GM13977 (cell line): ENCODE results near the gene LPIN3.

ENCODE experiments used
- DNase-seq: peaks from one replicate; pipeline ENCODE4 v3.0.0; 2012; ENCODE audit warnings: low spot score
- in situ Hi-C: fragments of 300-500 bp; cut with MboI; formaldehyde crosslinking; loops from one replicate; pipeline ENCODE4 v1.12.0; 2022; ENCODE audit warnings: low sequenced_read_pairs, low pct_unique_long_range_greater_than_20kb, mixed read lengths, inconsistent platforms; ENCODE audit not compliant: unreplicated experiment
- TF ChIP-seq, protein P1 (sequence below): IDR thresholded peaks from 2 replicates; pipeline ENCODE4 v1.5.1; 2012; ENCODE audit warnings: mild to moderate bottlenecking, control low read depth; ENCODE audit not compliant: insufficient read depth; ENCODE audit errors: extremely low read depth, missing control alignments

LPIN3 gene

DNA sequence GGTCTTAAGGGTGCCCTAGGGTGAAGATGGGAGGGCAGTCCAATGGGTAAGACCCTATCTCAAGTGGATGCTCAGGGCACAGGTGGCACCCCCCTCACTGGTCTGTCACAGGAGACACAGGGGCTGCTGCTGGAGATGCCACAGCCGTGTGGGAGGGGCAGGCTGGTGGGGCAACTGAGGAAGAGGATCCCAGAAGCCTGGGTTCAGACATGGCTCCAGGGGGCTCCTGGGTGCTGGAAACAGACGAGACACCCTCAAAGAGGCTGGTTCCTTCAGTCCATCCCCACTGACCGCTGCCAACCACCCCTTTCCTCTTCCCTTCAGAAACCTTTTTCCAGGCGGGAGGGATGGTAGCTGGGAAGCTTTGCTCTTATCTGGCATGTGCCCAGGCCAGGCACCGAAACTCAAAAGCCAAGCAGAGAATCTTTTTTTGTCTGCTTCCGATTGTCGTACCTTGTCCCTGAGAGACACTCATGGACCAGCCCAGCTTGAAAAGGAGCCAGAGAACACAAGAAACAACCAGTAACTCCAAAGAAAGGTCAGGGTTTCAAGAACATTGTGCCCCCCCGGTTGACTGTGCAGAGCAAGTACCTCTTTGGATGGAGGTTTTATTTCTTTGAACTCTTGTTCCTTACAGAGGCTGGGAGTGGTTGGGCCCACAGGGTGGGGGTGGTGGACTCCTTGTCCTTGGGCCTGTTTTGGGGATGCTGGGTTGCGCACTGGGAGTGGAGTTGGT is 54.5 kb downstream of the LPIN3 start:
- DNase-seq = no peak
- in situ Hi-C loops = no loop called here
- TF ChIP-seq, protein P1, sequence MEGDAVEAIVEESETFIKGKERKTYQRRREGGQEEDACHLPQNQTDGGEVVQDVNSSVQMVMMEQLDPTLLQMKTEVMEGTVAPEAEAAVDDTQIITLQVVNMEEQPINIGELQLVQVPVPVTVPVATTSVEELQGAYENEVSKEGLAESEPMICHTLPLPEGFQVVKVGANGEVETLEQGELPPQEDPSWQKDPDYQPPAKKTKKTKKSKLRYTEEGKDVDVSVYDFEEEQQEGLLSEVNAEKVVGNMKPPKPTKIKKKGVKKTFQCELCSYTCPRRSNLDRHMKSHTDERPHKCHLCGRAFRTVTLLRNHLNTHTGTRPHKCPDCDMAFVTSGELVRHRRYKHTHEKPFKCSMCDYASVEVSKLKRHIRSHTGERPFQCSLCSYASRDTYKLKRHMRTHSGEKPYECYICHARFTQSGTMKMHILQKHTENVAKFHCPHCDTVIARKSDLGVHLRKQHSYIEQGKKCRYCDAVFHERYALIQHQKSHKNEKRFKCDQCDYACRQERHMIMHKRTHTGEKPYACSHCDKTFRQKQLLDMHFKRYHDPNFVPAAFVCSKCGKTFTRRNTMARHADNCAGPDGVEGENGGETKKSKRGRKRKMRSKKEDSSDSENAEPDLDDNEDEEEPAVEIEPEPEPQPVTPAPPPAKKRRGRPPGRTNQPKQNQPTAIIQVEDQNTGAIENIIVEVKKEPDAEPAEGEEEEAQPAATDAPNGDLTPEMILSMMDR = no peak

DNA sequence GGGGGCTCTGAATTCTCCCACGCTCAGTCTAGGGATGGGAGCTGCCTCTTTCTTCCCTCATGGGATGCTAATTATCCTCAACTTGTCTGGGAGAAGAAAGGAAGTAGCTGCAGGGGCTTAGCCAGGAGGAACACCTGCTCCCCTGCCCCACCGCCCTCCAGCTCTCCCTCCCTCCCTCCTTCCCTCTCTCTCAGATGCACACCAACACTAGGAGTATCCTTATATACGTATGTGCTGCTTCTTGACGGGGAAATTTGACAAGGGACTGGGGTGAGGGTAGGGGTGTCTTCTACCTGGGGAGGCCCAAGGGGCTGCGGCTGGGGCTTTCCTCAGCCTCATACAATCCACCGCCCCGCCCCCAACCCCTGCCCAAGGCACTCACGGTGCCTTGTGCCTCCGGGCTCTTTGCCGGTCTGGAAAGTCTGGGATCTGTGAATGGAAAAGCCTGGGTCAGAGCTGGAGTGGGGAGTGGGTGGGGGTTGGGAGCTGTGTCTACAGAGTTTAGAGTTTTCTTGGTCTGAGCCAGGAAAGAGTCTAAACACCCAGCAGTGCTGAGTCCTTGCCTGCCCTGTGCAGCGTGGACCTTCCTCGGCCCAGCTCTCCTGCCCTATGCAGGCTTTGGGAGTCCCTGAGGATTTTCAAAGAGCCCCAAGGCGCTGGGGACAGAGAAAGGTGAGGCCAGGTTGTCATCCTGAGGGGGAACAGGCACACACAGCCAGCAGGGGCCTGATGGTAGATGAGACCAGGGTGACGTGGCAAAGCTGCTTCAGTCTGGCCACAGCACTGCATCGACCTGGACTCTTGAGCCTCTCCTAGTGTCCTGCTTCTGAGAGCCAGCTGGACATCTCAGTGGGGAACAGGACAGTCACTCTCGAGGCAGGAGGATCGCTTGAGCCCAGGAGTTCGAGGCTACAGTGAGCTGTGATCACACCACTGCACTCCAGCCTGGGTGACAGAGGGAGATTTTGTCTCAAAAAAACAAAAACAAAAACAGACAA is 55.3 kb downstream of the LPIN3 start:
- TF ChIP-seq, protein P1 = no peak
- DNase-seq = no peak
- in situ Hi-C loops = no loop called here

DNA sequence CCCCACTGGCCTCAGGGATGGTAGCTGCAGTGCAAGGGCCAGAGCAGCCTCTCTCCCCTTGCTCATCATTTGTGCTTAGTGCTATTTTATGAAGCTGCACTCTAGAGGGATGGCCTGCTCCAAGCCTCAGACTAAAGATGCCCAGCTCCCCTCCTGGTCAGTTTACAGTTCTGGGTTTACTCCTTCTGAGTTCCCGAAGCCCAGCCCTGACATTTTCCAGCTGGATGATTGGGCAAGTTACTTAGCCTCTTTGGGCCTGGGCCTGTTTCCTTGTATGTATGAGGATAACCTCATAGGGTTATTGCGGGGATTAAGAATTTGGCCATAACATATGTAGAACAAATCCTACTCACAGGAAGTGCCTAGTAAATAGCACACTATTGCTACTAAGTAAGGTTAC is 57.8 kb downstream of the LPIN3 start:
- no peak for DNase-seq
- in situ Hi-C loops = no loop called here
- TF ChIP-seq, protein P1 = no peak

DNA sequence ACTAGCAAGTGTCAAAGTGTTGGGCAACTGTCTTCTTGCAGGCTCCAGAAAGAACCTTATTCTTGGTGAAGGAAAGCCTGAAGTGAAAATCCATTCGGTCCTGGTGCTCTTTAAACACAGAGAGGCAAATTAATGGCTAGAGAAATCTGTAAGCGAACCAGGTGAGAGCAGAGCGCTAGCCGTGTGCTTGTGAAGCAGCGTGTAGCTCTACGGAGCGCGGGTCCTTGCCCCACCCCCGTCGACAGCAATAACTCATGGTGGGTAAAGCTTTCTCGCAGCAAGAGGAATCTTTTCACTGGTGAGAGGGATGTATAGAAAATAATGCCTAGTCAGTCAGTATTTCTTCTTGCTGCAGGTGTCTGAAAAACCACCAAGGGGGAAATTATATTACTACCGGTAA is 63.0 kb downstream of the LPIN3 start:
- TF ChIP-seq, protein P1 = no peak
- in situ Hi-C loops = no loop called here

DNA sequence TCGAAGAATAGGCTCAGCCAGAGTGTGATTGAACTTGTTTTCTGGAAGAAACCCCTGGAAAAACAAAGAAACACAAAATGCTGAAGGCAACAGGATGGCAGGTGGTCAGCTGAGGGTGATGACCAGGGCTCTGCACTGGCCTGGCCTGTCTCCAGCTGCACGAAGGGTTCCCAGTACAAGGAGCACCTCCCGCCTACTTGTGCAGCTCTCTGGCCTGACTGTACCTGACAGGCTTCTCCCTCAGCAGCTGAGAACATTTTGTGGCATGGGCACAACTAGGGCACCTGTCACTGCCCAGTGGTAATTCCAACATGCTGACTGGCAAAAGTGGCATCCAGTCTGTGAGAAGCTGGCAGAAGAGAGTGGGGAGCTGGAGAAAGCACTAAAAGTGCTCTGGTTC is 64.8 kb downstream of the LPIN3 start:
- no peak for DNase-seq
- in situ Hi-C loops = no loop called here
- TF ChIP-seq, protein P1 = no peak

More for the DNA sequence above, 63.0 kb downstream of the LPIN3 start:
- DNase-seq = no peak

DNA sequence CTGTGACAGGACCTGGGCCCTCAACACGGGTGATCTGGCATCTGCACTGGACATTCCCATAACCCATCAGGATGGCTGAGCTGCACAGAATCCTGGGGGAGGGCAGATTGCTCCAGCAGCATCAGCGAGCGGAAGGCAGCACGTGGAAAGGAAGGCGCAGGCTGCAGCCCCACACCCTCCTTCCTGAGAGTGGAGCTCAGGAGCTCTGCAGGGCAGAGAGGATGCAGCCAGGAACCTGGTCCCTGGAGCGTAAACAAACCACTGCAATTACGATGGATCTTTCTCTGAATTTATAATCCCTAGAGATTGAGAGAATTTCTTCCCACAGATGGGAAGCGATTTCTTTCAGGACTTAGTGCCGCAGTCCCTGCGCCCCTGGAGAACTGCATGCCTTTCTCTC is 65.7 kb downstream of the LPIN3 start:
- TF ChIP-seq, protein P1 = no peak
- no peak for DNase-seq
- in situ Hi-C loops = no loop called here
